GM12878 (cell line): ENCODE results near the gene TMEM14B.

Experiments
- CEBPB ChIP-seq, 2 experiments: fragments of 150-350 bp in 1 of 2; IDR thresholded peaks; 2 replicates each; pipeline ENCODE4 v1.6.1; 2012 to 2014; ENCODE audit warnings: low read depth in 2 of 2, low read length in 2 of 2, borderline replicate concordance in 1 of 2, inconsistent platforms in 1 of 2
- CREB1 ChIP-seq: IDR thresholded peaks from 2 replicates; pipeline ENCODE4 v1.6.1; 2012; ENCODE audit warnings: low read depth, mild to moderate bottlenecking, inconsistent platforms
- IRF3 ChIP-seq: fragments of 450-650 bp; IDR thresholded peaks from 2 replicates; pipeline ENCODE4 v1.6.1; 2014; ENCODE audit warnings: mild to moderate bottlenecking
- MXI1 ChIP-seq: fragments of 150-350 bp; IDR thresholded peaks from 2 replicates; pipeline ENCODE4 v1.6.1; 2011; ENCODE audit warnings: low read depth, mild to moderate bottlenecking, inconsistent platforms, low read length, improper control_type of control experiment
- POLR2A ChIP-seq: IDR thresholded peaks from 2 replicates; pipeline ENCODE4 v1.6.1; 2011; ENCODE audit warnings: low read depth, mild to moderate bottlenecking, low read length
- POLR2AphosphoS5 ChIP-seq: IDR thresholded peaks from 2 replicates; pipeline ENCODE4 v1.6.1; 2011; ENCODE audit warnings: mild to moderate bottlenecking, low read length, inconsistent platforms
- RFX5 ChIP-seq: IDR thresholded peaks from 2 replicates; pipeline ENCODE4 v1.6.1; 2011; ENCODE audit warnings: low read depth, low read length, improper control_type of control experiment
- TAF1 ChIP-seq: IDR thresholded peaks from 2 replicates; pipeline ENCODE4 v1.6.1; 2011; ENCODE audit warnings: mild to moderate bottlenecking, low read depth, low read length, borderline replicate concordance
- TCF7 ChIP-seq: IDR thresholded peaks from 2 replicates; pipeline ENCODE4 v1.6.1; 2014; ENCODE audit warnings: antibody characterized with exemption, borderline replicate concordance
- USF2 ChIP-seq: IDR thresholded peaks from 2 replicates; pipeline ENCODE4 v1.6.1; 2011; ENCODE audit warnings: low read depth, low read length, improper control_type of control experiment, borderline replicate concordance
- TF ChIP-seq, protein P1 (sequence below), 3 experiments: IDR thresholded peaks in 2 of 3; conservative IDR thresholded peaks in 1 of 3; 2 replicates each; pipeline ENCODE4 v1.5.1; 2011; ENCODE audit warnings: low read depth in 3 of 3, low read length in 3 of 3, mild to moderate bottlenecking in 3 of 3, control low read depth in 2 of 3, moderate library complexity in 2 of 3, inconsistent platforms in 1 of 3, mixed read lengths in 1 of 3; ENCODE audit not compliant: control insufficient read depth in 2 of 3, insufficient read depth in 1 of 3; ENCODE audit errors: extremely low read depth in 1 of 3

DNA sequence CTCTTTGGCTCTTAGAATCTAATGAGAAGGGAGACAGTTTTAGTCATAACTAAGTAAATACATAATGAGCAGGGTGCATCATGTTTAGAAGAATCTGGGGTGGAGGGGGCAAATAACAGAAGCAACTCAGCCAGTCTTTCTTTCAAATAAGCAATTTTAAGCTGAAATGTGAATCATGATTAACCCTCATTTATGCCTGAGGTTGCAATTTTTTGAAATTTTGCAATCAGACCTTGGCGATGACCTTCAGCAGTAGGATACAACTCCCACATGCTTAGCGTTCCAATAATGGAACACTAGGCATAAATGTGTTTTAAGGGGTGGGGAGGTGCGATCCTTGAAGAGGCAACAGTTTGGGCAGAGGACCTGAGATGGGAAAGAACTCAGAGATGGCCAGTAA, 30.6 kb downstream of the TMEM14B start:
- TF ChIP-seq, protein P1, sequence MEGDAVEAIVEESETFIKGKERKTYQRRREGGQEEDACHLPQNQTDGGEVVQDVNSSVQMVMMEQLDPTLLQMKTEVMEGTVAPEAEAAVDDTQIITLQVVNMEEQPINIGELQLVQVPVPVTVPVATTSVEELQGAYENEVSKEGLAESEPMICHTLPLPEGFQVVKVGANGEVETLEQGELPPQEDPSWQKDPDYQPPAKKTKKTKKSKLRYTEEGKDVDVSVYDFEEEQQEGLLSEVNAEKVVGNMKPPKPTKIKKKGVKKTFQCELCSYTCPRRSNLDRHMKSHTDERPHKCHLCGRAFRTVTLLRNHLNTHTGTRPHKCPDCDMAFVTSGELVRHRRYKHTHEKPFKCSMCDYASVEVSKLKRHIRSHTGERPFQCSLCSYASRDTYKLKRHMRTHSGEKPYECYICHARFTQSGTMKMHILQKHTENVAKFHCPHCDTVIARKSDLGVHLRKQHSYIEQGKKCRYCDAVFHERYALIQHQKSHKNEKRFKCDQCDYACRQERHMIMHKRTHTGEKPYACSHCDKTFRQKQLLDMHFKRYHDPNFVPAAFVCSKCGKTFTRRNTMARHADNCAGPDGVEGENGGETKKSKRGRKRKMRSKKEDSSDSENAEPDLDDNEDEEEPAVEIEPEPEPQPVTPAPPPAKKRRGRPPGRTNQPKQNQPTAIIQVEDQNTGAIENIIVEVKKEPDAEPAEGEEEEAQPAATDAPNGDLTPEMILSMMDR (IDR thresholded peaks at IDR 0.05 in 2 of 3, conservative IDR thresholded peaks at IDR 0.05 in 1 of 3; ENCODE audit: control insufficient read depth in 2 of 3, extremely low read depth in 1 of 3, insufficient read depth in 1 of 3, low read depth in 3 of 3, low read length in 3 of 3): no peak
- TF ChIP-seq CREB1: no peak
- TF ChIP-seq RFX5: no peak
- no peak for TF ChIP-seq MXI1
- TF ChIP-seq TCF7: no peak
- TF ChIP-seq CEBPB (IDR thresholded peaks at IDR 0.05; ENCODE audit: borderline replicate concordance in 1 of 2, low read depth in 2 of 2, low read length in 2 of 2): no peak
- TF ChIP-seq POLR2A: no peak
- no peak for TF ChIP-seq POLR2AphosphoS5
- no peak for TF ChIP-seq IRF3
- no peak for TF ChIP-seq TAF1
- no peak for TF ChIP-seq USF2
